GM21825 (cell line): ENCODE measurements around the gene AHNAK.
"Not testable (repeated sequence)": the region's sequence is repeated elsewhere in the genome, so short reads cannot be mapped to it uniquely, and the experiment has no call there.

Experiments used
- ATAC-seq: cut with Tn5 transposase; IDR thresholded peaks from one replicate; pipeline ENCODE4 v1.9.1; 2021; ENCODE audit warnings: mild to moderate bottlenecking, moderate library complexity; ENCODE audit not compliant: unreplicated experiment

Gene AHNAK

GRCh38 chr11:62499944-62500649 is 46.5 kb downstream of the AHNAK start:
- no peak for ATAC-seq

- not testable (repeated sequence) for ATAC-seq
Measured at GRCh38 chr11:62499311-62499943, 47.2 kb downstream of the AHNAK start.

GRCh38 chr11:62498492-62499286 is 47.9 kb downstream of the AHNAK start:
- ATAC-seq: no peak

GRCh38 chr11:62498031-62498430 is 48.6 kb downstream of the AHNAK start:
- no peak for ATAC-seq

GRCh38 chr11:62497132-62497801 is 49.3 kb downstream of the AHNAK start:
- ATAC-seq: no peak

GRCh38 chr11:62496676-62497075 is 49.9 kb downstream of the AHNAK start:
- ATAC-seq: no peak

- ATAC-seq: no peak
Measured at GRCh38 chr11:62494246-62494645, 52.4 kb downstream of the AHNAK start.

GRCh38 chr11:62493801-62494200 is 52.8 kb downstream of the AHNAK start:
- ATAC-seq: no peak

GRCh38 chr11:62492586-62492985 is 54.0 kb downstream of the AHNAK start:
- no peak for ATAC-seq

GRCh38 chr11:62491571-62492329 is 54.9 kb downstream of the AHNAK start:
- no peak for ATAC-seq

- no peak for ATAC-seq
Measured at GRCh38 chr11:62489204-62489603, 57.4 kb downstream of the AHNAK start.

GRCh38 chr11:62487738-62488551 is 58.7 kb downstream of the AHNAK start:
- ATAC-seq: no peak

- no peak for ATAC-seq
Measured at GRCh38 chr11:62487136-62487535, 59.5 kb downstream of the AHNAK start.

GRCh38 chr11:62484352-62484751 is 62.3 kb downstream of the AHNAK start:
- ATAC-seq: no peak

GRCh38 chr11:62482753-62483152 is 63.9 kb downstream of the AHNAK start:
- no peak for ATAC-seq

GRCh38 chr11:62479631-62480201 is 66.9 kb downstream of the AHNAK start:
- ATAC-seq: no peak

GRCh38 chr11:62477927-62478326 is 68.7 kb downstream of the AHNAK start:
- no peak for ATAC-seq

GRCh38 chr11:62472063-62472884 is 74.3 kb downstream of the AHNAK start:
- ATAC-seq: no peak

- no peak for ATAC-seq
Measured at GRCh38 chr11:62471603-62472002, 75.0 kb downstream of the AHNAK start.
